GM18498 (cell line): ENCODE results near the gene PRM1.

Source experiments
- ATAC-seq: cut with Tn5 transposase; IDR thresholded peaks from one replicate; pipeline ENCODE4 v1.9.1; 2021; ENCODE audit warnings: mild to moderate bottlenecking, moderate library complexity; ENCODE audit not compliant: unreplicated experiment

PRM1 gene, protein sequence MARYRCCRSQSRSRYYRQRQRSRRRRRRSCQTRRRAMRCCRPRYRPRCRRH

DNA sequence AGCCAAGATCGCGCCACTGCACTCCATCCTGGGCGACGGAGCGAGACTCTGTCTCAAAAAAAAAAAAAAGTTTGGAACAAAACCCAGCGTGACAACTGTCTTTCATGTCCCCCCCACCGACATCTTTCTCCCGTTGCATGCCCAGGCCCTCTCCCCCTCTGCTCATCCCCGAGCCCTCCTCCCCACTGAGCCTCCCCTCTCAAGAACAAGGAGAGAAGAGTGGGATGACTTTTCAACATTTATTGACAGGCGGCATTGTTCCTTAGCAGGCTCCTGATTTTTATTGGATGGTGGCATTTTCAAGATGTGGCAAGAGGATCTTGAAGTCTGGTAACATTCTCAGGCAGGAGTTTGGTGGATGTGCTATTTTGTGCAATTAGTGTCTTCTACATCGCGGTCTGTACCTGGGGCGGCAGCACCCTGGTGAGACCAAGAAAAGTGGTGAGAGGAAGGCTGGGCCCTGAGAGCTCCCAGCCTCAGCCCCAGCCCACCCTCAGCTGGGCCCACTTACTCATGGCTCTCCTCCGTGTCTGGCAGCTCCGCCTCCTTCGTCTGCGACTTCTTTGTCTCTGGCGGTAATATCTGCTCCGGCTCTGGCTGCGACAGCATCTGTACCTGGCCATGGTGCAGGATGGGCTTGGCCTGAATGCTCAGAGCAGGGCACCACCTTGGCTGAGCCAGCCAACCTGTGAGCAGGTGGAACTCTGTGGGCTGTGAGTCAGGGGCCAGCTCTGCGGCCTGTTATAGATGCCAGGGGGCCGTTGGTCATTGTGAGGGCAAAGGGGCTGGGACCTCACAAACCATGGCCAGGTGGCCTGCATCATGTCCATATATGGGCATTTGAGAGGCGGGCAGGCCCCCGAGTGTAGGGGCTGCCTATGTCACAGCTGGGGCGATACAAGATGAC is at the start of gene PRM1:
TSS of gene PRM1 (minus strand) at position 715 of the 907 bp plus-strand sequence. CDS start at position 623, 92 bp downstream.
- ATAC-seq = no peak

DNA sequence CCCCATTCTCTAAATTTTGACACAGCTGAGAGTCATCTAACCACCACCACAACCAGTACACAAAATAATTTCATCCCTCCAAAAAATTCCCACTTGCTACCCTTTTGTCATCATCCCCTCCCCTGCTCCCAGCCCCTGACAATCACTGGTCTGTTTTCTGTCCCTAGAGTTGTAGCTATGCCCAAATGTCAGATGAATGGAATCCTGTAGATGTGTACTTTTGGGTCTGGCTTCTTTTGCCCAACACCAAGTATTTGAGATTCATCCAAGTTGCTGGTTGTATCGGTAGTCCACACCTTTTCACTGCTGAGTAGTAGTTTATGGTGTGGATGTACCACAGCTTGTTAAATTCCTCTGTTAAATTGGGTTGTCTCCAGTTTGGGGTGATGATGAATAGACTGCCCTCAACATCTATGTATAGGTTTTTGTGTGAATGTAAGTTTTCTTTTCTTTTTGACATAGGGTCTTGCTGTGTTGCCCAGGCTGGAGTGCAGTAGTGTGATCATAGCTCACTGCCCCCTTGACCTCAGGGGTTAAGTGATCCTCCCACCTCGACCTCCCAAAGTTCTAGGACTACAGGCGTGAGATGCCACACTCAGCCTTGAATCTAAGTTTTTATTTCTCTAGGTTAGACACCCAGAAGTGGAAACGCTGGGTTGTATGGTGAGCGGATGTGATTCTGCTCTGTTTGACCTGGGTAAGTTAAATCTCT is 49.6 kb upstream of the PRM1 start:
- ATAC-seq = no peak

DNA sequence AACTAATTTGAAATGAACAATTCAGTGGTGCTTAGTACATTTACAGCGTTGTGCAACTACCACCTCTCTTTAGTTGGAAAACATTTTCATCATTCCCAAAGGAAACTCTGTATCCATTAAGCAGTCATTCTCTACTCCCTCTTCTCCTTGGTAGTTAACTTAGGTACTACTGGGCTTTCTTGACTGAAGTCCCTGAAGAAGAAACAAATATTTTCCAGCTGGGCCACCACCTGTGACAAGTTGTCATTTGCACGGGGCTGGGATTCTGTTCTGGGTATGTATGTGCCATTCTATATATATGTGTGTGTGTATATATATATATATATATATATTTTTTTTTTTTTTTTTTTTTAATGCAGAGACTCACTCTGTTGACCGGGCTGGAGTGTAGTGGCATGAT is 48.8 kb upstream of the PRM1 start:
- no peak for ATAC-seq

DNA sequence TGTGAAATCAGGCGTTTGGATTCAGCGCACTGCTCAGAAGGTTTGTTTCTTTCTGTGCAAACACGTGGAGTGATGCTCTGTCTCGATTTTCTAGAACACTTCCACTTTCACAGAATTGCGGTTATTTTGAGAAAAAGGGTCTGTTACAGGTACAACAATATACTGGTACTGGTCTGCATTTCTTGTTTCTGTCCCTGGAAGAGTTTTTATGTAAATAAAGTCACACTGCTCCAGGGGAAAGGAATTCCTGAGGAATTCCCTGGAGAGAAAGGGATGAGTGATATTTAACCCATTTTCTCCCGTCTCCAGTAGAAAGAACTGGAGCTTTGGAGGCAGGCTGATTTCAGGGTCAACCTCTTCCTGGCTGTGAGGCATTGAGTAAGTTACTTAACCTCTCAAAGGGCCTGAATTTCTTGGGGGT is 48.0 kb upstream of the PRM1 start:
- ATAC-seq = no peak

DNA sequence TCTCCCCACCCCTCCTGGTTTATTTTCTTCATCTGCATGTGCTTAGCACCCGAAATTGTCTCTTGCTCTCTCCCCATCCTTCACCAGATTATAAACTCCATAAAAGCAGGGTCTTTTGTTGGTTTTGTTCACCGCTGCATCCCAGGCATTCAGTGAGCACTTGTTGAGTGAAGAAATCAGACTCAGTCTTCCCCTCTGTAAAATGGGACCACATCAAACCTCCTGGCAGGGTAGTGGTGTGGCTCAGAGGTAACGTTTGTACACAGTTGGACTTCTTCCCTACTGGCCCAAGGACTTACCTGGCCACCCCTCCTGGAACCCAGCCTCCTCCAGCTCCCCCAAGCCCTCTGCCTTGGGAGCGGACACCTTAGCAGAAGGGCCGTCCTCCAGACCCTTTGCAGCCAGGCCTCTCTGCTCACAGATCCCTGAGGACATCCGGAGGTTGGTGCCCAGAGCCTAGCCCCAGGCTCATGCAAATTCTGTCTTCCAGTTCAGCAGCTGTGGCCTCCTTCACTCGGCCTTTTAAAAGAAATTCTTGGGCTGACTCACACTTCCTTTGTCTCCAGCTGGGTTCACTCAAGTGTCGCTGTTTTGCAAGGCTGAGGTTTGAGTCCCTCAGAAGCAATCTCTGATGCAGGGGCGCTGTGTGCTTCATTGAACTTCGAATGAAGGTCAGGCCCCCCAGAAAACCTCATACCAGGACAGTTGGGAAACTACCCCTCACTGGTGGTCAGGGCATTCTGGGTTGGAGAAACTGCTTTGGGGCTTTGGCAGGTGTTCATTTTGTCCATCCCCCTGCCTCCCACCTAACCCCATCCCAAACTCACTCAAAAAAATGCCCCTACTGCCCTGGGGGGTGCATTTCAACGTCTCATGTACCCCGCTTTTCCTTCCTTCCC is 47.3 kb upstream of the PRM1 start:
- ATAC-seq = peak; percentile 68

DNA sequence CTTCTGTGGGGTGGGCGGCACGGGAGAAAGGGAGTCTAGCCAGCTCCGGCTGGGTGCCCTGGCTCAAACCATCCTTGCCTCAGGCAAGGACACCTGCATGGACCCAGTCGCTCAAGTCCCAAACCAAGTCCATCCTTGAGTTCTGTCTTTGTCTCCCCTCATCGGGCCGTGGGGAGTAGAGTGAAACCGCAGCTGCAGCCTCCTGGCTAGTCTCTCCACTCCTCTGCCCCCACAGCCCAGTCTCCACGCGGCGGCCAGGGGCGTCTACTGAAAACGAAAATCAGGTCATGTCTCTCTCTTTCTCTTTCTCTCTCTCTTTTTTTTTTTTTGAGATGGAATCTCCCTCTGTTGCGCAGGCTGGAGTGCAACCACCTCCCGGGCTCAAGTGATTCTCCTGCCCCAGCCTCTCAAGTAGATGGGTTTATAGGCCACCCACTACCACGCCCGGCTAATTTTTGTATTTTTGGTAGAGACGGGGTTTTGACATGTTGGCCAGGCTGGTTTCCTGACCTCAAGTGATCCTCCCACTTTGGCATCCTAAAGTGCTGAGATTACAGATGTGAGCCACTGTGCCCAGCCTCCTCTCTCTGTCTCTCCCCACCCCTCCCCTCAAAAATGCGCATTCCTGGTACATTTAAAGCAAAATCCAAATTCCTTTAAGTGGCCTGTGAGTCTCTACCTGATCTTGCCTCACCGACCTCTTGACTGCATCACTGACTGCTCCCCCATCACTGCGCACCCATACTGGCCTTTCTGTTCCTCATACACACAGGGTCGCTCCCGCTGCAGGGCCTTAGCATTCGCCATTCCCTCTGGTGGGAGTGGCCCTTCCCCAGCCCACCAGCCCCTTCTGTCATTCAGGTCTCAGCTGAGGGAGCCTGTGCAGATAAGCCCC is 46.4 kb upstream of the PRM1 start:
- ATAC-seq = peak; percentile 45

DNA sequence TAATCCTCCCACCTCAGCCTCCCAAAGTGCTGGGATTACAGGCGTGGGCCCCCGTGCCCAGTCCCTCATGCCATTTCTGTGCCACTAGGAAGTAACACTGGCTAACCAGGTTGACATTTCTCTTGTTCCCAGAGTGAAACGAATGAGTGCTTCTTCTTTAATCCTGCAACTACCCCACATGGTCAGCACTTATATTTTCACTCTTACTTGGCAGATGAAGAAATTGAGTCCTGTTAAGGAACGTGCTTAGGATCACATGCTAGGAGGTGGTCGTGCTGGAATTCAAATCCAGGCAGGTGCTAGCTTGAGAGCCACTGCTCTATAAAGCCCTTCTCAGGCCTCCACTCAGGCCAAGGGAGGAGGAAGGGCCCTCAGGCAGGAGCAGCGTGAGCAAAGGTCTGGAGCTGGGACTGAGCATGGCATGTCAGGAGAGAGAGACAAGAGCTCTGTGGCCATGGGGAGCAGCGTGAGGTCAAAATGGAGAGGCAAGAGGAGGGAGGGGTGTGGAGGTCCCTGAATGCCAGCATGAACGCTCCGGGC is 45.7 kb upstream of the PRM1 start:
- ATAC-seq = no peak

DNA sequence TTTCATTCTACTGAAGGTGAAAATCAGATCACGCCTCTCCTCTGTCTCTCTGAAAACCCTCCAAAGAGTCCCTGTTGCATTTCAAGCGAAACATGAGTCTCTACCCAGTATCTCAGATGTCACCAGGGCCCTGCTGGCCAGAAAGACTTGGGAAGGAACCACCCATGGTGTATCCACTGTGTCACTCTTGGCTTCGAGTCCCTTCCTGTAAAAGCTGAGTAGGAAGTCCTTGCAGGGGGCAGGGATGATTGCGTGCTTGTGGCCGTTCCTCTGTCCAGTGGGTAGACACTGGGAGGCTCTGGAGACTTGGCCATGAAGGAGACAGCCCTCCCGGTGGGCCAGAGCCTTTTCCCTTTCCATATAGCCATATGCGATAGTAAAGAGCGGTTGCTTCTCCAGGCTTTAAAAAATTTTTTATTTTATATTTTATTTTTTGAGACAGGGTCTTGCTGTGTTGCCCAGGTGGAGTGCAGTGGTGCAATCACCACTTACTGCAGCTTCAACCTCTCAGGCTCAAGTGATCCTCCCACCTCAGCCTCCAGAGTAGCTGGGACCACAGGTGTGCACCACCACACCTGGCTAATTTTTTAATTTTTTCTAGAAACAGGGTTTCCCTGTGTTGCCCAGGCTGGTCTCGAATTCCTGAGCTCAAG is 45.1 kb upstream of the PRM1 start:
- ATAC-seq = no peak

DNA sequence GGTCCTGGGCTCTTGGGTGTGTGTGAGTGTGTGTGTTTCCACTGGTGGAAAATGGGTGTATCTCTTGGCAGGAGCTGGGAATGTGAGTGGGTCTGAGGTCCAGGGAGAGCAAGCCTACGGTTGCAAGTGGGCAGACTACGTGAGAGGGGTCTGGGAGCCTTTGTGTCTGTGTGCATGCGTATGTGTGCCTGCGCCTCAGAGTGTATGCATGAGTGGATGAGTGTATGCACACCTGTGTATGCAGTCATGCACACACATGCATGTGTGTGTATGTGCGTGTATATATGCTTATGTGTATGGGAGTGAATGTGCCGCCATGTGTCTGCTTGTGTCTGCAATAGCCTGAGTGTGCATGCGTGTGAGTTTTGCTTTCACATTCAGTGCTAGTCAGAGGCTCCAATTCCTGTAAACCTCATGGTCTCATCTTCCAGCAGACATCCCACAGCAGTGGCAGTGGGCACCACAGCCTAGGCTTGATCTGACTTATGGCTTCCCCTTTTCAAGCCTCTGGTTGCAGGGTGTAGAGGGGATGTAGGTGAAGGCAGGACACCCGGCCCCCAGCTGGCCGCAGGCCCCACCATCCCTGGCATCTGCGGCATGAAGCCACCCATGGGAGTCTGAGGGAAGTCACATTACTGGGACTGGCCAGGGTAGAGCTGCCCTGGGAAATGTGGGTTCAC is 44.4 kb upstream of the PRM1 start:
- no peak for ATAC-seq

DNA sequence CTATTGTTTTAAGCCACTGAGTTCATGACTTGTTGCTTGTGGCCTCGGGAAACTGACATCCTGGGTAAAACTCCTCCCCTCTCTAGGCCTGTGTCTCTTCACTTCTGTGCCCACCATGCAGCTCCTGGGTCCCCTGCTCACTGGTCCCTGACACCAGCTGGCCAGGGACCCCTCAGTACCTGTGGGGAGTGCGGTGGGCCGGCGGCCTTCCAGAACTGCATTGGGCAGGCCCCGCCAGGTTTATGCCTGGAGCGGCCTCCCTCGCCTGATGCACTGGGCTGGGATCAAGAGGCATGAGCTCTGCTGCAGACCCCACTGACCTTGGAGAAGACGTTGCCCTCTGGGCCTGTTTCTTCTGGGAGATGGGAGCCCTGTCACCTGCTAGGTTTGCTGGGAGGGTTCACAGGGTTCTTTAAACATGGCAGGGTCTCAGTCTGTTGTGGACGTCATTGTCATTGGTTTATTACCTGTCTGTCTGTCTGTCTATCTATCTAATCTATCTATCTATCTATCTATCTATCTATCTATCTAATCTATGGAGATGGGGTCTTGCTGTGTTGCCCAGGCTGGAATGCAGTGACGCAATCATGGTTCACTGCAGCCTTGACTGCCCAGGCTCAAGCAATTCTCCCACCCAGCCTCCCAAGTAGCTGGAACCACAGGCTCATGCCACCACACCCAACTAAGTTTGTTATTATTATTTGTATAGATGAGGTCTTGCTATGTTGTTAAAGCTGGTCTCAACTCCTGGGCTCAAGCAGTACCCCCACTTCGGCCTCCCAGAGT is 42.6 kb upstream of the PRM1 start:
- no peak for ATAC-seq

DNA sequence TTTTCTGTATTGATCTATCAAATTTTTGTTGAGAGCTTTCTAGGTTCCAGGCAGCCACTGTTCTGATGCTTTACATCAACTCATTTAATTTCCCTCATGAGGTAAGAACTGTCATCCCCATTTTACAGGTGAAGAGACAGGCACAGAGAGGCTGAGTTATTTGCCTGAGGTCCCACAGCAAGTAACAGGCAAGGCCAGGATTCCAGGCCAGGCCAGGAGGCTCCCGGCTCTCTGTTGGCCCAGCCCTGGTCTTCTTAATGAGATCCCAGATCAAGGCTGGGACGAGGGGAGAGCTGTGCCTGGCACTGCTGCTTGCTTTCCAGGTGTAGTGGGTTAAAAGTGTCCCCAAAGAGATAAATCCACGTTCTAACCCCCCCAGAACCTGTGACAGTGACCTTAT is 41.7 kb upstream of the PRM1 start:
- ATAC-seq = no peak

DNA sequence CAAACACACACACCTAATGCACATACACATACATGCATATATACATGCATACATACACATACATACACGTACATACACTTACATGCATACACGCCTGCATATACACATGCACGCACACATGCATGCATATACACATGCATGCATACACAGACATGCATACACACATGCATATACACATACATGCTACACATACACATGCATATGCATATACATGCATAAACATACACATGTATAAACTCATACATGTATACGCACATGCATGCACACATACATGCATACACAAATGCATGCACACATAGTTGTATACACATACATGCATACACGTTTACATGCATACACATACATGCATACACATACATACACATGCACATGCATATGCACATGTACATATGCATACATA is 40.5 kb upstream of the PRM1 start:
- ATAC-seq = no peak

DNA sequence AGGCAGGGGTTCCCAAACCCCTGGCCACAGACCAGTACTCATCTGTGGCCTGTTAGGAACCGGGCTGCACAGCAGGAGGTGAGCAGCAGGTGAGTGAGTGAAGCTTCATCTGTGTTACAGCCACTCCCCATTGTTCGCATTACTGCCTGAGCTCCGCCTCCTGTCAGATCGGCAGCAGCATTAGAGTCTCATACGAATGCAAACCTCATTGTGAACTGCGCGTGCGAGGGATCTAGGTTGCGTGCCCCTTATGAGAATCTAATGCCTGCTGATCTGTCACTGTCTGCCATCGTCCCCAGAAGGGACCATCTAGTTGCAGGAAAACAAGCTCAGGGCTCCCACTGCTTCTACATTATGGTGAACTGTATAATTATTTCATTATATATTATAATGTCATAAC is 39.0 kb upstream of the PRM1 start:
- no peak for ATAC-seq

DNA sequence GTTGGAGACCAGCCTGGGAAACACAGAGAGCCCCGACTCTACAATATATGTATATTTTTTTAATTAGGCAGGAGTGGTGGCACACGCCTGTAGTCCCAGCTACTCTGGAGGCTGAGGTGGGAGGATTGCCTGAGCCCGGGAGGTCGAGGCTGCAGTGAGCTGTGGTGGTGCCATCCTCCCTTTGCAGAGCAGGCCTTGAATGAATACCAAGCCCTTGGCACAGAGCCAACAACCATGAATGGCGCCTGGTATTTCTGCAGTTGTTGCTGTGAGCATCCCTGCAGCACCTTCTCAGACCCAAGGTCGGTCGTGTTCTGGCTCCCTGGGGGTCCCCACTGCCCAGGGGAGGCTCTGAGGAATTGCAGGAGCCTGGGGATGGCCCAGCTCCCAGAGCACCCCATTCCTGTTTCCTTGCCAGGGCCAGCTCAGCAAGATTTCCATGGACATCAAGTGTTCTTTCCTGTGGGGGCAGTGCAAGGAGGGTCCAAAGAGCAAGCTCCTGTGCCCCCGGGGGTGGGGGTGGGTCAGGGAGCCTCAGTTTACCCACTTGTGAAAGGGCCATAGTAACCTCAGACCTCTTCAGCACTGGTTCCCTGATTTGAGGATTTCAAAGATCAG is 38.5 kb upstream of the PRM1 start:
- ATAC-seq = no peak

DNA sequence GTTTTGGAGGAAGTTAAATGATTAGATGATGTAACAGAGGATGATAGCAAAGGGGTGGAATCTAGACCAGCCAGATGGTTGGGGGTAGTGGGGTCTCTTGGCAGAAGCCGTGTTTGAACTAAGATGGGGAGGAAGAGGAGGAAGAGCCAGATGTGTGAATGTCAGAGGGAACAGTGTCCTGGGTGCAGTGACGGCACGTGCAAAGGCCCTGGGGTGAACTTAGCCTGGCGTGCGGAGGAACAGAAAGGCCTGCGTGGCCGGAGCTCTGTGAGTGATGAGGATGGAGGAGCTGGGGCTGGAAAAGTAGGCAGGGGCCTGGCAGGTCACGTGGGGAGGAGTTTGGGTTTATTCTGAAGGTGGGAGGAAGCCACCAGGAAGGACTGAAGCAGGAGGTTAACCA is 37.7 kb upstream of the PRM1 start:
- ATAC-seq = no peak

DNA sequence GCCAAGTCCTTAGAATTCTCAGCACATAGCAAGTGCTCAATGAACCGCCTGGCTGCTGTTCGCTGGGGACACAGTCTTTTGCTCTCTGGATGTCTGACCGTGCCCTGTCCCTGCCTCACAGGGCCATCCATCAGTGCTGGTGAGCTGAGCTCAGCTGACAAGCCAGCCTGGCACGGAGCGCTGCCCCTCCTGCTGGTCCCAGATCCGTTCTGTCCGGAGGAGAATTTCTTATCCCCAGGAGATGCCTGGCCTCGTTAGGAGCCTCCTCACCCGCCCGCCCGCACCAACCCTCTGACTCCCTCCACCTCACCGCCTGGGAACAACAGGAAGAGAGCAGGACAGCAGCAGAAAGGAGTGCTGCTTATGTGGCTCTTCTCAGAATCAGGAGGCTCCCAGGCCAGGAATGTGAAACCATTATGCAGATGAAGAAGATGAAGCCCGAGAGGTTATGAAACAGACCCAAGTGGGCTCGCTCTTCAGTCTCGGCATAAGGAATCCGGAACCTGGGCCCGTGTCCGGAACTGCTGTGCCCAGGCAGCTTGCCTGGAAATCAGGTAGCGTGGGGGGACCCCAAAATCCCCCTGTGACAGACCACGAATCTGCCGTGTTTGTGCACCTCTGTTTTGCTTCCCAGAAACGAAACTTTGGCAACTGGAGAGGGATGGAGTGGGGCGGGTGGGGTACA is 35.3 kb upstream of the PRM1 start:
- ATAC-seq = no peak

DNA sequence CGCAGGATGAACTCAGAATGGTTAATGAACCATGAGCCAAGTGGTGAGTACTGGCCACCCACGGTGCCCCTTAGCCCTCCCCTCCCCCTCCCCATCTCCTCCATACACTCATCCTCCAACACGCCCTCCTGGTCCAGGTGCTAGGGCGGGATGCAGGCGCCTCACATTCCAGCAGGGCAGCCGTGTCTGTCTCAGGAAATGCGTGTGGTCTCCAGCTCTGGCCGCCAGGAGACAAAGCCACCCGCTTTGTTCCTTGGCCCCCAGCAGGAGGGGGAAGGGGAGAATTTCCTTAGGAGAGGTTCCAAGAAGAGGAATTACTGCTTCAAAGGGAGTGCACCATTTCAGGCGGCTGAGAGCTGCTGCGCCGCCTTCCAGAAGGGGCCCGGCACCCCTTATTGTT is 34.4 kb upstream of the PRM1 start:
- ATAC-seq = no peak
